Nucleus accumbens (tissue), 56 donors: ENCODE results near the gene TMEM108.

Source experiments
- DNase-seq, 56 donors: peaks; one replicate each; lab custom pipeline; 2025; lab: John Stamatoyannopoulos, UW

Gene TMEM108

DNA sequence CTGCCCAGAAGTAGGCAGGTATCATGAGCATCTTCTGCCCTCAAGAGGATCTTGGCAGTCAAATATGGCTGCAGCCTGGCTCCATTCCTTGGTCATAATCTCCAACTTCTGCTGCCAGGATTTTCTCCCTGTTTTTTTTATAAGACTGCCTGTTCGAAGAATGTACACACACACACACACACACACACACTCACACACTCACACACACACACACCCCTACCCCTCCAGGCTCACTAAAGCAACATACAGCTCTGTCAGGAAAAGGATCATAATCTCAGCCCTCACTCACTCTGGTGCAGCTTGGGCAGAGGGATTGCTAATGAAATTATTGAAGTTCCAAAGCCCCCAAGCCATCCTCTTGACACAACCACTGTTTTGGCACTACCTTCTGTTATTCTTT, 232.4 kb downstream of the TMEM108 start:
- no peak for DNase-seq

DNA sequence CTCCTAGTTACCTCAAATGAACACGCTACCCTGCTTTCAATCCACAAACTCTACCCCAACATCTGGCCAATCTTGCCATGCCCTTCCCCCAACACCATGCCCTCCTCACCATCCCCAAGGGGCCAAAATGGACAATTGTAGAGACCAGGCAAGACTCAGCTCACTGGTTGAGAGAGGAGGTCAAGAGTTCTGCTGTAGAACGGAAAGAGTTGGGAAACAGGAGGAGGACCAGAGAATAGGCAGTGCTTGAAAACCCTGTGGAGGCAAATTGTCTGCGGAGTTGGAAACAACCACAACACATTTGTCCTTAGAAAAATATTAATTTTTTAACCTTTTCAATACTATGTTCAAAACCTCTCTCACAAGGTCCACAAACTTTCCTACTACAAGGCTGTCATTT, 232.9 kb downstream of the TMEM108 start:
- no peak for DNase-seq

DNA sequence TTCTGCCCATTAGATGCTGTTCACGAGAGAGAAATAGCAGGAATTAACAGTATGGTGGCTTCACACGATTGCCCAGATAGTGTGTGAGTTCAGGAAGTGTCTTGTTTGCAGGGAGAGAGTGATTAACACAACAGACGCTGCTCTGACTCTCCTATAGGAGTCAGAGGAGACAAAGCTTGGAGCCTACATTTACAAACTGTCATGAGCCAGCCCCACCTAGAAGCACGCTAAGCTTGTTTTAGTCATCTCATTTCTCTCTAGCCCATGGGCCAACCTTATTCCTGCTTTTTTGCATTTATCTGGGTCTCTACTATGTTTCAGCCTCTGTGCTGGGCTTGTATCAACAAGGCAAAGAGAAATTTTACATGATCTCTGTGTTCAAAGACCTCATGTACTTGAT, 233.3 kb downstream of the TMEM108 start:
- no peak for DNase-seq

DNA sequence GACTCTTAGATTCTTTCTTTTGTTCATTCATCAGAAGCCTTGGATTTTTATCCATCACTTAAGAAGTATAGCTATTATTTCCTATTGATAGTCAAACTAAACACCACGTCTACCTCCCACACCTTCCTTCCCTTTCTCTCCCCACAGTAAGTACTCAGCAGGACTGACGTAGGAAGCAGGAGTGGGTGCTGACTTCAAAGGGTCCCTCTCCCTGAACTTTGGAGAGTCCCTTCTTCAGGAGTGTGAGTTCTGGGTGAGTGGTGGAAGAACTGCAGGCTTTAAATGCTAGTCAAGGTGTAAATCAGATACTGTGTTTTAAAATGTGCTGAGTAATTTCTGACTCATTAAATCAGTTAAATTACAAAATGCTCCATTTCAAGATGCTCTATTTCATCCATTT, 235.2 kb downstream of the TMEM108 start:
- no peak for DNase-seq

DNA sequence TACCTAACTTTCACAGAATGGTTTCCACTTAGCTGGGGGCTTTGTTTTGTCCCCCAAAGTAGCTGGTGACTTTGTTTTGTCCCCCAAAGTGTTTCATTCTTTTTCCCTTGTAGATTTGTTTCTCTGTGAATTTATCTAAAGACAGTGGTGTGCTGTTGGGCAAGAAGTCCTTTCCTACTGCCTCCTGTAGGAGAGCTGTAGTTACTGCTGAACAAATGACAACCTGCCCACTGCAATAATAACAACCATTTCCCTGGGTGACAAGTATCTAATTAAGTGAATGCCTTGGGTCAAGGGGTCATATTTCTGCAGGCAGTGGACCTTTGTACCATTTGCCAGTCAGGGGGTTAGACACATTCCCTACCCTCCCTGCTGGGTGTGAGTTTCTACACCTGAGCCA, 236.3 kb downstream of the TMEM108 start:
- DNase-seq, result no peak

DNA sequence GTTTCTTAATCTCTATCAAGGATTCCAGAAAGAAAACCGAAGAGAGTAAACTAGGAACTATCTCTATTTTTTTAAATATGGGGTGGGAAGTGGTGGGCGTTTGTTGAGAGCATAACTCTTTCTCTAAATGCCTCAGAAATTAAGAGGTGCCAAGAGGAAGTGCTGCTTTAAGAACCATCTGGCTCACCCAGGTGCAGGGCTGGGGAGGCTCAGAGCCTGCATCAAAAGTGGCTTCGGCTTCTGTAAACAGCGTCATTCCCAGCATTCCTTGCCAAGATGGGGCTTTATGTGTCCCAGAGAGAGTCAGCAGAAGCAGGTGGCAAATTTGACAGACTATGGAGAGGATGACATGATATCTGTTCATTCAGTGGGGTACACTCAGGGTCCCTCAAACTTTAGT, 238.4 kb downstream of the TMEM108 start:
- DNase-seq, result no peak

DNA sequence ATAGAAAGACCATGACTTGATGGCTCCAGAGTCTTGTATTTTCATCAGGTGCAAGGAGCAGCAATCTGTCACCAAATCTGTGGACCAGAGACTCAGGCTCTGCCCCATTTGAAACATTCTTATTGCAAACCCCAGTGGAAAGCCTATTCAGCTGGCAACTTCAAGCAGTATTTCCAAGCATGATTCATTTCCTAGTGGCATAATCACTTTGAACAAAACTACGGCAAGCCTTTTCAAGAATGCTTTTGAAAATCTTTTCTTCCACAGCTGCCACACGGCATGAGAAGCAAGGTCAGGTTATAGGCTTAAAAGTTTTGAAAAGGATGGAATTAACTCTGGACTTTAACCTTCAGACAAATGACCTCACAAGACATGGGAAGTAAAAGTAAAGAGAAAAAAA, 239.6 kb downstream of the TMEM108 start:
- no peak for DNase-seq

DNA sequence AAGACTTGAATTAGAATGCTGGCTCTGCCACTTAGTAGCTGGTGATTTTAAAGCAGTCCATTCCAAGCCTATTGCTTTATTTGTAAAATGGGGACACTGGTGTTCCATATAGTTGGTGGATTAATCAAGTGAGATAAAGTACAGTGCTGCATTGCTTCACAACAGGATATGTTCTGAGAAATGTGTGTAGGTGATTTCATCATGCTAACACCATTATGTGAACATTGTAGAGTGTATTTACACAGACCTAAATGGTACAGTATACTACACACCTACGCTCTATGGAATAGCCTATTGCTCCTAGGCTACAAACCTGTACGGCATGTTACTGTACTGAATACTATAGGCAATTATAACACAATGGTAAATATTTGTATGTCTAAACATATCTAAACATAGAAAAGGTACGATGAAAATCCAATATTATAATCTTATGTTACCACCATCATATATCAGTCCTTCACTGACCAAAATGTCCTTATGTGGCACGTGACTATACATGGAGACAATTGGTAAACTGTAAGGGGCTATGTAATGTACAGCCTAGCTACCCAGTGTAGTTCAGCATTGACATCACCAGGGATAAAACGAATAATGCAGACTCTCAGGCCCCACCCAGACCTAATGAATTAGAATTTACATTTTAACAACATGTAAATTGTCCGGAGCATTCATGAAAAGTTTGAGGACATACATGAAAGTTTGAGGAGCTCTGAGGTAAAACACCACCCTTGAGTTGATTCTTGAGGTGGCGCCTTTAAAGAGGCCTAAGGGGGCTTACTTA, 240.3 kb downstream of the TMEM108 start:
- DNase-seq, result no peak

DNA sequence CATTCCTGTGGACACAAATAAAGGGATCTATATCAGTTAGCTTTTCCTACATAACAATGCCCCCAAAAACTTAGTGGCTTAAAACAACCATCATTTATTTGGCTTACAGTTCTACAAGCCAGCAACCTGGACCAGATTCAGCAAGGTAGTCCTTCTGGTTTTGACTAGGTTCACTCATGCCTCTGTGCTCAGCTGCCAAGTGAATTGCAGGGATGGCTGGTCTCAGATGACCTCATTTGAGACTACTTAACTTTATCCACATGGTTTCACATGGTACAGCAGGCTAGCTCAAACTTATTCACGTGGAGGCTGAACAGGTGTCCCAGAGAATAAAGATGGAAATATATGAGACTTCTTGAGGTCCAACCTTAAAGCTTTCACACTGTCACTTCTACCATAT, 242.4 kb downstream of the TMEM108 start:
- DNase-seq, result no peak

DNA sequence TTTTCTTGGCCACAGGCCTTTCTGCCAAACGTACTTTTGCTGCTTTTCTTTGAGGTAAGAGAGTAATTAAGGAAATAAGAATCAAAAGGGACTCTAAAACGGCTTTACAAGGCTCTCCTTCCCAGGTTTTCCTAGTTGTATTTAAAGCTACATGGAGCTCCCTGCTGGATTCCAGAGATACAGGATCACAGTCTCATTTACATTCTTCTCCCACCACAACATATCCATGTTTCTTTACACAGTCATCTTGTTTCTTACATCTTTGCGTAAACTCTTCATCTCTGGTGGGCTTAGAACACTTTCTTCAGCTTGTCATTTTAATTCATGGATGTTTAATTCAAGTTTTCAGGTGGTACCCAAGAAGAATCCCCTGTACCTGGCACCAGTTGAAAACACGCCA, 244.0 kb downstream of the TMEM108 start:
- no peak for DNase-seq

DNA sequence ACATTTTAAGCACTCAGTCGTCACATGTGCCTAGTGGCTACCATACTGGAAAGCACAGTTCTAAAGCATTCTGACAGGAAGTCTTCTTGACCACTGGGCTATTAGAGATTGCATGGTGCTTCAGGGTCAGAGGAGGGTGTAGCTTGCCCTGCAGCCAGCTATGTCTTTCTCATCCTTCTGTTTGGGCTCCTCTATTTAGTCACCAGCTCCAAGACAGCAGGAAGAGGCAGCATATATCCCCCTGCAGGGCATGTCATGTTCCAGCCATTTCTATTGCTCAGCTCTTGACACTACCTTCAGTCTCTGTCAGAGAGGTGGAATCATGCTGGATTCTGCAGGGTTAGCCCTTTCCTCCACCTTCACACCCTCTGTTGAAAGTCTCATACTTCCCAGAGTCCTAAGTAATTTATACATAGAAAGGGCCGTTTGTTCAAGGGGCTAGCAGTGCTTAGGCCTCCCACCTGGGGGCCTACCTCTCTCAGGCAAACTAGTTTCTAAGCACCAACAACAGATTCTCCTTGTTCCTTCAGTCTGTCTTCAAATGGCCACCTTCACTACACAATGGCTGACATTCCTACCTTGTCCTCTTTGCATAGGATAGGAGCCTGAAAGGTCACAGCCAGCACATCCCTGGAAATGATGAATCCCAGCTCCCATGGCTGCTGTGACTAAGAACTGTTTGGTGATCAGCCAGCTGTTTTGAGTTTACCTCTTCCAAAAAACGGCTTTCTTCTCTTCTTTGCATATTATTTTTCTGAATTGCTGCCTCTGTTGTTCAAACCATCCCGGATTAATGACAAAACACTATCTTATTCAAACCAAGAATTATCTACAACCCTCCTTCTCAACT, 246.0 kb downstream of the TMEM108 start:
- DNase-seq, result no peak

DNA sequence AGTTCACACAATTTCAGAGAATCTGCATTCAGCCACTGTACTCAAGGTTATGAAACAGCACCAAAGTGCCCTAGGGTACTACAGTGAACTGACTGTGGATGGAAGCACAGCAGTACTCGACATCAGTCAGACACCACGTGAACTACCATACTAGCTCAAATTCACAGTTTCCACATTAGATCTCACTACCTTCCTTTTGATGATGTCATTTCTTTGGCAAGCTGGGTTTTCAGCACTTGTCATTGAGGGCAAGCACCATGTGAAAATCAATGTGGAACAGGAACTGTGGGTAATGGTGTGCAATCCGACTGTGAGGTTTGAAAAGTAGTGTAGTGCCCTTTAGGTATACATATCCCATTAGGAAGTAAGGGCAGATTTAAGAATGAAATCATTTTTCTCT, 251.1 kb downstream of the TMEM108 start:
- no peak for DNase-seq

DNA sequence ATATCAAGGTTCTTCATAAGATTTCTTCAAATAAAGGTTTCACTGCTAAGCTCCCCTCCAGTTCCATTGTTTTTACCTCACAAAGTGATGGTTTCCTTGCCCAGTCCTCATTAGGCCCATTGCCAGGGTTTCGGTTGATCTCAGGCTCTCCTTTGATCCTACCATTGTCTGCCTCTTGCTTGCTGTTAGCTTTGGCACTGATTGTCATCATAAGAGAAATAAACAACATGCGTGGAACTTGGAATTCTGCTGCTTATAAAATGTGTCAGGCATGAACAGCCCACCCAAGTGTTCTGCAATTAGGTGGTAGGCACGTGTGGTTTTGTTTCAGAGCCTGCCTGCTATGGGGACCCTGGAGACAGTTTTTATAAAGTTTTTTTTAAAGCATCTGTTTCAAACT, 254.1 kb downstream of the TMEM108 start:
- peak in 2 of 56 donors; percentile 3 to 5 for DNase-seq

DNA sequence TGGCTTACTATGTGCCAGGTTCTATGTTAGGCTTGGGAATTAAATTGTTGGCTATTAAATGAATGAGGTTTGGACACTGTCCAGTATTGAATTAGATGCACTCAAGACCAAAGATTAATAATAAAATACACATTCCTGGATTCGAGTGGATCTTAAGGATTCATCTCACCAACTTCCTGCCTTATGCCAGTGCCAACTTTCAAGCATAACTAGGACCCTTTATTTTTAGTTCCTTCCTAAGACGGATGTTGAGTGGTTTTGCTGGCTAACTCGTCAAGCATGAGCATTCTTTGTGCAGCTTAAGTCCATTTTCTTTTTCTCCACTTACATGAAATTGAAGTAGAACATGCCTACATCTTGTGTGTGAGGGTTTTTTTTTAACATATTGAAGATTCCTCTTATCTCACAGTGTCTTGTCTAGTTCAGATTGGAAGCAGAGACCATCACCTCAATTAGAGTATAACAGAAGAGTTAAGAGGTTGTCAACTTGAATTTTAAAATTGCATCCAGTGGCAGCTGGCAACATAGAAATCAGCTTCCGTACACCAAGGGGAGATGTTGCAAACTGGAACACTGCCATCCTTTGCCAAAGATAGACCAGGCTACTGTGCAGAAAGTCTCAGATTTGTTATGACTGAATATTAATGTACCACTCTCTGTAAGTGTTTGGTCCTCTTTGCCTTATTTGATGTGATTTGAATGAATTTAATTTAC, 255.4 kb downstream of the TMEM108 start:
- no peak for DNase-seq

DNA sequence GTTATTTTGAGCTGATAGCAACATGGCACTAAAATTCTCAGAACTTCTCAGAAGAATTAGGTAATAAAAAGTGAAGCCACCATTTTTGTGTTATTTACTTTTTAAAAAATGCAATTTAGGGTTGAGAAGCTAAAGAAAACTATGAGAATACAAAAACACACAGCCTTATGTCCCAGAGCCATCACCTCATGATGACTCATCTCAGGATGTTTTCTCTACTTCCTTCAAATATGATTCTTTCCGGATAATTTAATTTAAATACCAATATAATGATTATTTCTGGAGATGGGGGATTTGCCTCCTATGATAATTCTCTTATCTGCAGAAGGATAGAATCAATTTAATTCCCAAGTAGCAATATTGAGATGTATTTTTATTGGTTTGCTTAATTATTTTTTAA, 256.1 kb downstream of the TMEM108 start:
- DNase-seq, result no peak

DNA sequence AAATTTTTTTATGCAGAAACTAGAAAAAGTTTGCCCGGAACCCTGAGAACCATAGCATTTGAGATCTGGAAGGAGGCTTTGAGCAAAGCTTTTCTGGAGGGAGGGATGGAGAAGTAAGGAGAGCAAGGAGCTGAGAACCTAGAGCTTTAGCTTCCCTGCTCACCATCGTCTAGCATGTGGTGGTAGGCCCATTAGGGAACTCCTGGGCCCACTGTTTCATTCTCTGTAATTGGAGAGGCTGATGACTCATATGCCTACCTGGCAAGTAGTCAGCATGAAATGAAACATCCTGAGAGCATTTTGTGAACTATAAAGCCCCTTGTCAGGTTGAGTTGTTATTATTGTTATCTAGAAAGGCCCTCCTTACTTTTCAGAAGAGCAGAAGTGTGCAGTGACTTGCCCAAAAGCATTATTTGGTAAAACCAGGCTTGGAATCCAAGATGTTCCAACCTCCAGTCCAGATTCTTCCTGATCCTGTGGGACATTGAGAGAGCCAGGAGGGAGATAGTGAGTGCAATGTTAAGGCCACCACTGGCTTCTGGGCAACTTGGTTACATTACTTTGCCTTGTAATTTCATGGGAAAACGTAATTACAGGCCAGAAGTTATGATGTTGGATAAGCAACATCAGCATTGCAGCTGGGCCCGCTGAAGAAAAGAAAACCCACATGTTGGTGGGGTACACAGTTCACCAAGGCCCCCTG, 257.2 kb downstream of the TMEM108 start:
- DNase-seq, result no peak

DNA sequence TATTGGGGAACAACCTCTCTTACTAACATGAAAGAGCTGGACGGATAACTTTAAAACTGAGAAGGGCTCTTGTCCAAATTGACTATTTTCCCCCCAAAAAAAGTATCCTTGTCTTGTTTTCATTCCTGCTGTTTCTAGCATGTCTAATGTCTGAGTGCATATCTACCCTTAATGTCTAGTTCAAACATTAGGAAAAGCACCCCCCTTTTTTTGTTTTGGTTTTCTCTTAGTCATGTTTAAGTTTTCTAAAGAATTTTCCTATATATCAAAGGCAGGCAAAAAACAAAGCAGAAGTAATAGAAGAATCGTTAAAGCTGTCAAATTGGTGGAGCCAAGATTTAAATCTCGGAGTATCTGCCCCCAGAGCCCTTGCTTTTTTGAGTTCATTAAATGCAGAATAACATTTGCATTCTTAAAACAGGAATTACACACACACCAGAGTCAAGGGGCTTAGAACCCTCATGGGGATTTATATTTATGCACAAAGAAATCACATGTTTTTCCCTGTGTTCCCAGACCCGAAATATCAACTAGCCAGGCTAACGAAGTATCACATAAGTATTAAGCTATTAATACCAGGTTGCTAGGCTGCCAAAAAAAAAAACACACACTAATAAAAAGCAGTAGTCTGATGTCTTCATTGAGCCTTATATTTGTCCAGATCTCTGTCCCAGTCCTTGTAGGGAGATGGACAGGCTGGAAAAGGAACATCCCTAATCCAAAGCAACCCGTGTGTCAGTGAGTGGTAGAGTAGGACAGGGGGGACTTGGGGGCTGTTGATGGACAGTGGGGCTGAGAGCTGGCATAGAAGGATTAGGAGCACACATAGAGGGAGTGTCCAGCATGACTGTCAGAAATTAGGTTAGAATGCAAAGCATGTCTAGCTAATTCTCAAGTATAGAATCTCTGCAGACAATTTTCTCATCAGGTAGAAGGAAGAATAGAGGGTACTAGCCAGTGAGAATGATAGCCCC, 258.0 kb downstream of the TMEM108 start:
- no peak for DNase-seq

DNA sequence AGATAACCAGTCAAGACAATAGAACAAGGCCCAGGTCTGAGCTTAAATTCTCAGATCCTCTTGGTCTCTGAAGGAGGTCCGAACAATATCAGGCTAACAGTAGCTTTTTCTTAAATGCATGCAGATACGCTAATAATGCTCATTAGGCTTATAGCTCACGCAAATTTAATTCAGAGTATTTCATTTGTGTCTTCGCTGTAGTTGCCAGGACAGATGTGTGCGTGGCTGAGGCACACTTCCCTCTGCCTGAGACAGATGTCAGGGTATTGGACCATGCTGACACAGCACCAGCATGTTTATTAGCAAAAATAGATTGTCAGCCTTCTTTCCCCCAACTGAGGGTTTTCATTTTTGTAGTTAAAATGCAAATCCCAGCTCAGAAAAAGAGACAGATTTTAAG, 258.8 kb downstream of the TMEM108 start:
- no peak for DNase-seq

DNA sequence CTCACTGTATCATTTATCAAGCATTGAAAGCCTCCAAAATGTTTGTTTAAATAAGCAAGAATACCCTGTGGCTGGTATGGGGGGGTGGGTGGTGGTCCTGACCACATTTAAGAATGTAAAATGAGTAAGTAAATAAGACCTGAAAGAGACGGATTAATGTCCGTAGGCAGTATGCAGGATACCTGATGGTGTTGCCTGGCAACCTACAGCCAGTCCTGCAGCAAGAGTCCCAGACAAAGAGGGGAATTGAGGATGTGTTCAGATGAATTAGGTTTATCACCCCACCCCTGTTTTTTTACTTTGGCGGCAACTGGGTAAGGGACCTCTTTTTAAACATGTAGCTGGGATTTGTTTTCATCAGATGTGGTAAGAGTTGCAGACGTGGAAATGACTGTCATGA, 261.9 kb downstream of the TMEM108 start:
- DNase-seq, result no peak

DNA sequence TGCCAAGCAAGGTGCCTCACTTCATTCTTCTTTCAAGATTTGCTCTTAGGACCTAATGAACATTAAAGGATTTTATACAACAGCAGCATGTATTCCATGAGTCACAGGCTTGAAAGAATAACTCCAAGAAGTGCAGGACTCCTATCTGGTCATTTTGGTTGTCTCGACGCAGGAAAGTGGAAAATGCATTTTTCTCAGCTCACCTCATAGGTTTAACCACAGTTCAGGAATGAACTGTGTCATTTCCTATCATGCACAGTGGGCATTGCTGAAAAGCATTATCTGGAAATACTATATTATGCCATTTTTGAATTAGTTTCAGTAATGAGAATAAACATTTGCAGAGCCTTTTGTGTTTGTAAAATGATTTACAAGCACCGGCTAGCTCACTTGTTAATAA, 263.0 kb downstream of the TMEM108 start:
- no peak for DNase-seq
